Measurements from ENCODE around the gene VSX1.

DNA sequence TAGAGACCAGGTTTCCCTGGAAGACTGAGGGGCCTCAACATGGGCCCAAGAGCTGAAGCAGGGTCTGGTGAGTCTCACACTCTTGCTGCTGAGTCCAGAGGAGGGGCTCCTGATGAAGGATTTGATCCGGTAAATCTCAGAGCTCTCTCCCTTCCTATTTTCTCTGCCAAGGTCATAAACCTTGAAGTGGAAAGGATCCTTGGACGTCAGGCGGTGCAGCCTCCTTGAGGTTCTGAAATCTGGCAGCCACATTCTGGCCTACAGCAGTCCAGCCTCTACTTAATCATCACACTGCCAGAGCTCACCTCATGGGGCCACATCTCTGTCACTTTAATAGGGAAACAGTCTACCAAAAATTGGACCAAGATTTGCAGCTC, 48.0 kb downstream of the VSX1 start:
- TF ChIP-seq SIN3A (IDR thresholded peaks at IDR 0.05; ENCODE audit: borderline replicate concordance, insufficient read depth, low read length) (no peak), POLR2AphosphoS5 (IDR thresholded peaks at IDR 0.05; ENCODE audit: low read depth, low read length) (no peak), TAF1 (IDR thresholded peaks at IDR 0.05; ENCODE audit: borderline replicate concordance, insufficient read depth, low read length) (no peak), FOXP2 (optimal IDR thresholded peaks at IDR 0.05; ENCODE audit: borderline replicate concordance, extremely low read depth, extremely low read length, insufficient read depth) (no peak)
- TF ChIP-seq, protein P1, sequence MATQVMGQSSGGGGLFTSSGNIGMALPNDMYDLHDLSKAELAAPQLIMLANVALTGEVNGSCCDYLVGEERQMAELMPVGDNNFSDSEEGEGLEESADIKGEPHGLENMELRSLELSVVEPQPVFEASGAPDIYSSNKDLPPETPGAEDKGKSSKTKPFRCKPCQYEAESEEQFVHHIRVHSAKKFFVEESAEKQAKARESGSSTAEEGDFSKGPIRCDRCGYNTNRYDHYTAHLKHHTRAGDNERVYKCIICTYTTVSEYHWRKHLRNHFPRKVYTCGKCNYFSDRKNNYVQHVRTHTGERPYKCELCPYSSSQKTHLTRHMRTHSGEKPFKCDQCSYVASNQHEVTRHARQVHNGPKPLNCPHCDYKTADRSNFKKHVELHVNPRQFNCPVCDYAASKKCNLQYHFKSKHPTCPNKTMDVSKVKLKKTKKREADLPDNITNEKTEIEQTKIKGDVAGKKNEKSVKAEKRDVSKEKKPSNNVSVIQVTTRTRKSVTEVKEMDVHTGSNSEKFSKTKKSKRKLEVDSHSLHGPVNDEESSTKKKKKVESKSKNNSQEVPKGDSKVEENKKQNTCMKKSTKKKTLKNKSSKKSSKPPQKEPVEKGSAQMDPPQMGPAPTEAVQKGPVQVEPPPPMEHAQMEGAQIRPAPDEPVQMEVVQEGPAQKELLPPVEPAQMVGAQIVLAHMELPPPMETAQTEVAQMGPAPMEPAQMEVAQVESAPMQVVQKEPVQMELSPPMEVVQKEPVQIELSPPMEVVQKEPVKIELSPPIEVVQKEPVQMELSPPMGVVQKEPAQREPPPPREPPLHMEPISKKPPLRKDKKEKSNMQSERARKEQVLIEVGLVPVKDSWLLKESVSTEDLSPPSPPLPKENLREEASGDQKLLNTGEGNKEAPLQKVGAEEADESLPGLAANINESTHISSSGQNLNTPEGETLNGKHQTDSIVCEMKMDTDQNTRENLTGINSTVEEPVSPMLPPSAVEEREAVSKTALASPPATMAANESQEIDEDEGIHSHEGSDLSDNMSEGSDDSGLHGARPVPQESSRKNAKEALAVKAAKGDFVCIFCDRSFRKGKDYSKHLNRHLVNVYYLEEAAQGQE (IDR thresholded peaks at IDR 0.05; ENCODE audit: insufficient read depth in 1 of 2, low read depth in 2 of 2, low read length in 2 of 2): no peak

Measured in PFSK-1 (cell line).